AG04449 (cell line): Measurements from ENCODE around the gene ATG9A.

Experiments
- CTCF ChIA-PET: fragments of 350-600 bp; formaldehyde crosslinking; extraction: SDS; loops from one replicate; lab custom pipeline; 2021; ENCODE audit warnings: antibody characterized with exemption; lab: Yijun Ruan, JAX
- POLR2A ChIA-PET: fragments of 400-600, 350-600 bp; formaldehyde crosslinking; extraction: SDS; loops from one replicate; lab custom pipeline; 2020; ENCODE audit warnings: antibody characterized with exemption, inconsistent platforms; lab: Yijun Ruan, JAX
- DNase-seq: peaks from one replicate; pipeline ENCODE4 v3.0.0-alpha.2; 2010; ENCODE audit warnings: low read depth, low spot score
- H3K4me3 ChIP-seq: 2 replicates; pipeline ENCODE4 v1.5.1; 2011; ENCODE audit warnings: low read depth, mild to moderate bottlenecking, control low read depth, low read length
- TF ChIP-seq, protein P1 (sequence below): IDR thresholded peaks from one replicate; pipeline ENCODE4 v1.5.1; 2011; ENCODE audit warnings: mild to moderate bottlenecking, moderate library complexity, low read length, control low read depth, inconsistent platforms; ENCODE audit not compliant: insufficient read depth; ENCODE audit errors: missing control alignments

ATG9A gene

DNA sequence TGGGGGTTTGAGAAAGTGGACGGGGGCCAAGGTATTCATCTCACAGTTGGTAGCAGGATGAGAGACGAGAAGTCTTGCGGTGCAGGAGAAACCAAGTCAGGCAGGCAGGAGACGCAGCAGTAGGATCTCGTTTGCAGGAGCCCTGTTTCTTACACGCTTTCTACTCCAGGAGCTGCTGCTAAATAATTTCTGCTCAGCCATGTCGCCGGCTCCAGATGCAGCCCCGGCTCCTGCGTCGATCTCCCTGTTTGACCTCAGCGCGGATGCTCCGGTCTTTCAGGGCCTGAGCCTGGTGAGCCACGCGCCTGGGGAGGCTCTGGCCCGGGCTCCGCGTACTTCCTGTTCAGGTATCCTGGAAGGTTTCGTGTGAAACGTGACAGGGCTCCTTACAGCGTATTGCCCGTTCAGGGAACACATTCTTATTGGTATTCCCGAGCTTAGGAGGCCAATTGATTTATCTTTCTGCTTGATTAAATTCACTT lies 664 bp upstream of the ATG9A start:
- peak overlapping the region; percentile 92 for H3K4me3 ChIP-seq
- POLR2A ChIA-PET = interaction anchor here (0.7 to 3.4 kb wide), 5 partner anchors 9 to 49 kb away, joined by 3 to 26 read pairs (median 13); partner anchors contain the start of genes ABCB6, DNAJB2, GLB1L and STK16
- CTCF ChIA-PET = interaction anchor here (0.8 to 7.0 kb wide), 12 partner anchors 10 to 73 kb away, joined by 3 to 81 read pairs (median 4); partner anchors contain the start of genes ABCB6, NHEJ1, STK16 and ZFAND2B
- no peak for DNase-seq
- TF ChIP-seq, protein P1, sequence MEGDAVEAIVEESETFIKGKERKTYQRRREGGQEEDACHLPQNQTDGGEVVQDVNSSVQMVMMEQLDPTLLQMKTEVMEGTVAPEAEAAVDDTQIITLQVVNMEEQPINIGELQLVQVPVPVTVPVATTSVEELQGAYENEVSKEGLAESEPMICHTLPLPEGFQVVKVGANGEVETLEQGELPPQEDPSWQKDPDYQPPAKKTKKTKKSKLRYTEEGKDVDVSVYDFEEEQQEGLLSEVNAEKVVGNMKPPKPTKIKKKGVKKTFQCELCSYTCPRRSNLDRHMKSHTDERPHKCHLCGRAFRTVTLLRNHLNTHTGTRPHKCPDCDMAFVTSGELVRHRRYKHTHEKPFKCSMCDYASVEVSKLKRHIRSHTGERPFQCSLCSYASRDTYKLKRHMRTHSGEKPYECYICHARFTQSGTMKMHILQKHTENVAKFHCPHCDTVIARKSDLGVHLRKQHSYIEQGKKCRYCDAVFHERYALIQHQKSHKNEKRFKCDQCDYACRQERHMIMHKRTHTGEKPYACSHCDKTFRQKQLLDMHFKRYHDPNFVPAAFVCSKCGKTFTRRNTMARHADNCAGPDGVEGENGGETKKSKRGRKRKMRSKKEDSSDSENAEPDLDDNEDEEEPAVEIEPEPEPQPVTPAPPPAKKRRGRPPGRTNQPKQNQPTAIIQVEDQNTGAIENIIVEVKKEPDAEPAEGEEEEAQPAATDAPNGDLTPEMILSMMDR = no peak

DNA sequence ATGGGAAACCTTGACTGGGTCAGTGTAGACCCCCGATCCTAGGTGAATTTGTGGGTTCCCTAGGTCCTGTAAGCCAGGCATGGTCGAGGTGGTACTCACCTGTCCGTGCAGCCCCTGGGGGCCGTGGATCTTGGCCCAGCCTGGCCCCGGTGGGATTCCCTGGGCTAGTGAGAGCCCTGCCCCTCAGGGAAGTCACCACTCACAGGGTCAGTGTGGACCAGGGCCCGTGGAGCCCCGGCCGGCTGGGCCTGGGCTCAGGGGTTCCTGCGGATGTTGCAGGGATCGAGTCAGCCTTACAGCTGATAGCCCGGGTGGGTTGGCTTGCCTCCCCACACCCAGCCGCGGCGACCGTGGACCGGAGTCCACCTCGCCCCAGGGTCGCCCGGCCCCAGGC lies 528 bp downstream of the ATG9A start:
- ChIA-PET POLR2A (interaction anchor here (0.9 to 3.4 kb wide), 7 partner anchors 10 to 66 kb away, joined by 3 to 26 read pairs (median 8); partner anchors contain the start of genes ABCB6, DNAJB2, GLB1L and STK16), CTCF (interaction anchor here (0.8 to 7.0 kb wide), 7 partner anchors 10 to 70 kb away, joined by 3 to 81 read pairs (median 9); partner anchors contain the start of genes ABCB6, NHEJ1 and ZFAND2B)
- DNase-seq = no peak
- peak overlapping the region; percentile 92 for H3K4me3 ChIP-seq
- TF ChIP-seq, protein P1 = no peak

DNA sequence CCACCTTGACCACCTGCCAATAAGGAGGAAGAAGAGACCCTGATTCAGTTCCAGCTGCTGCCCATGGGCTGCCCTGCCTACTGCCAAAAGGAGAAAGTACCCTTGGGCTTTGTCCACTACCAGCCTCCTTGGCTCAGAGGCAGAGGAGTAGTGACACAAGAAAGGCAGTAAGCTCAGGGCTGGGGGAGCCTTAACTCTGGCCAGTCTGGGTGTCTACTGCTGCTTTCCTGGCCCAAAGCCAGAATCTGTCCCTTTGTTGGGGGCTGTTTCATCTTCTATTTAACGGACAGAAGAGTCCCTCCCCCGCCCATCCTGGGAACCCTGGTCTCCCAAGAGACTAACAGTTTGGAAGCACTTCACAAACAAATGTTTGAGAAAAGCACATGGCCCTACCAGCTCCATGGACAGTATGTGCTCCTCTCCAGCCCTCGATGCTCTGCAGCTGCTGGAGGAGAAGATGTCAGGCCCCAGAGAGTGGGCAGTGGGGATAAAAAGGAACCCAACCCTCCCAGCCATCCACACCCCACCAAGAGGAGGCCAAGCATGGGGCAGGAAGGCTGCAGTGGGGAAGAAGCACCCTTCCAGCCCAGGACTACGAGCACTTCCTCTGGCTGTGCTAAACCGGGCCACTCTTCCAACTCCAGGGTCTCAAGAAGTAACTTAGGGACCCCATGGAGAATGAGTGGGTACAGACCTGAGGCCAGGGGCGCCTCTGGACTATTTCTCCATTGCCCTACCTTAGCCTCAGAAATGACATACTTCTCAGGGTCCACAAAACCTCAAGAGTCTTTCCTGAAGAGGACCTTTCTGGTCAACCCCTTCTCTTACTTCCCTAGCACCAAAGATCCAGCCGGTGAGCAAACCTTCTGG lies 1.2 kb downstream of the ATG9A start:
- POLR2A ChIA-PET = interaction anchor here (0.9 to 3.4 kb wide), 6 partner anchors 10 to 67 kb away, joined by 3 to 26 read pairs (median 6); partner anchors contain the start of genes ABCB6, DNAJB2, GLB1L and STK16
- CTCF ChIA-PET = interaction anchor here (0.6 to 7.0 kb wide), 7 partner anchors 9 to 123 kb away, joined by 3 to 81 read pairs (median 4); partner anchors contain the start of genes ABCB6 and NHEJ1
- peak overlapping the region; percentile 92 for H3K4me3 ChIP-seq
- TF ChIP-seq, protein P1 = no peak
- no peak for DNase-seq

DNA sequence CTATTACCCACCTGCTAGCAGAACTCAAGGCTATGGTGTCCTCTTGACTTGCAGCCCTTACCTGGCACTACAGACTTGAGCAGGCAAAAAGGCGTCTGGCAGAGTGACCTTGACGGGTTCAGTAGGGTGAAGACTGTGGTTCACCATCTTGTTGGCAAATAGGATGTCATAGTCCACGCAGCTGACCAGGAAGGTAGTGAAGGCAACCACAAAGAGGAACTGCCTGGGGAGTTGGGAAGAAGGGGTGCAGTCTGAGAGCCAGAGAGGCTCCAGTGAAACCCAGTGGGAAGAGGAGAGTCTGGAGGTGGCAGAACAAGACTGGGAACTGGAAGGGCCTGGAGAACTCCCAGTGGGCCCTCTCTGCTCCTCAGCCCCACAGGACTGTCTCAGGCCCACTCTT lies 4.1 kb downstream of the ATG9A start:
- no peak overlapping the region for H3K4me3 ChIP-seq
- CTCF ChIA-PET = interaction anchor here (7.0 kb wide), 1 partner anchor 68 kb away, joined by 81 read pairs; no protein-coding TSS in a partner anchor
- no peak for DNase-seq
- TF ChIP-seq, protein P1 = no peak
- POLR2A ChIA-PET = no interaction called here

DNA sequence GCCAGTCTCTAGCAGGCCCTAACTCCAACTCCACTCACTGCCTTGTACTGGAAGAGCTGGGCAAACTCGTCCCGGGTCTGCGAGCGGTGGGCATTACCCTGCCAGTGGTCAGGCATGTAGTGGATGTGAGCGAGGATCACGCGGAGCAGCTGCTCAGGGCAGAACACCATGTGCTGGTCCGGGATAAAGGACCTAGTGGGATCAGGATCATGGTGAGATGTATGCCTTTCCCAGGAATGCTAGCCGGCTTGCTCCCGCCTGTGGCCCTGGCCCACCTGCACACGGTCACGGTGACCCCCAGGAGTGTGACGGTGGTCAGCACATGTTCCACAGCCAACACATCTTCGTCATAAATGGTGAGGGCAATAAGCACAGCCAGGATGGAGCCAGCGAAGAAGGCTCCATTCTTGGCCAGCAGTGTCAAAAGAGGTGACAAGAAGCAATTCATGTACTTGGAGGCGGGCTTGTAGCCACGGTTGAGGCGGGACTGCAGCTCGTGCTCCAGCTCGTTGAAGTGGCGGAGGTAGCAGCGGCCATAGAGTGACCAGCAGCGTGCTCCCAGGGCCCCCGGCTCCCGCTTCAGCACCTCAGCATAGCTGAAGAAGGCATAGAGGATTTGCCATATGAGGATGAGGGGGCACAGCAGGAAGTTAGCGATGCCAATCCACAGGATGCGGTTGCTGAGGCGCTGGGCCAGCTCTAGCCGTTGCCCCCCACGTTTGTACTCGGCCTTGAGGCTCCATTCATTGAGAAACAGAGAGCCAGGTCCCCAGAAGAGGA lies 5.4 kb downstream of the ATG9A start:
- TF ChIP-seq, protein P1 = no peak
- POLR2A ChIA-PET = no interaction called here
- CTCF ChIA-PET = interaction anchor here (0.7 to 1.3 kb wide), 2 partner anchors 65 to 72 kb away, joined by 4 to 12 read pairs; no protein-coding TSS in a partner anchor
- DNase-seq = no peak
- H3K4me3 ChIP-seq = no peak overlapping the region
